PC-9 (cell line): ENCODE data around the gene TNF.

Experiments used
- CTCF ChIP-seq: fragments of 200-600 bp; sonication (generic); conservative IDR thresholded peaks from 2 replicates; pipeline ENCODE4 v1.6.1; 2017; ENCODE audit warnings: mixed run types, antibody characterized with exemption, mild to moderate bottlenecking, moderate library complexity
- EZH2 ChIP-seq: fragments of 200-600 bp; sonication (generic); IDR thresholded peaks from 2 replicates; pipeline ENCODE4 v1.8.0; 2017; ENCODE audit warnings: antibody characterized with exemption, low read depth

GRCh38 chr6:31534521-31535040, 40.8 kb upstream of the TNF start:
- TF ChIP-seq CTCF (no peak), EZH2 (no peak)
